ENCODE results near the gene HNRNPLL. TPM values are rescaled to one million over a fixed set of nuclear protein-coding genes. Genes with fewer than 3 reads are reported as not detected.

The HNRNPLL gene
- total and polyA plus RNA-seq, 11 donors, result 6.9 to 33.2 (median 23.2) TPM

- 87 to 96% (median 95%) methylated on average over 6 of the region's 6 CpGs for WGBS, 4 donors
- Histone ChIP-seq H3K27ac (no peak overlapping the region), H3K27me3 (no peaks in the 10 kb centered on the region), H3K36me3 (peaks cover 0 to 3% (median 0%) of the 10 kb centered on the region in 9 donors), H3K4me3 (no peak overlapping the region), H3K9me3 (no peaks in the 10 kb centered on the region), H3K4me1 (peaks cover 0 to 88% (median 57%) of the 10 kb centered on the region in 12 donors)
- no peak for ATAC-seq
- no peak for TF ChIP-seq CTCF (IDR thresholded peaks at IDR 0.05)
- no peak for TF ChIP-seq POLR2A (IDR thresholded peaks at IDR 0.05)
- DNase-seq, result no peak
- intact Hi-C loops (cut with DNase I), result no loop called here
These were observed 6.5 kb downstream of the HNRNPLL start for GRCh38 chr2:38596229-38596628.

- no peak for DNase-seq
- H3K4me1 ChIP-seq, result peaks cover 0 to 76% (median 49%) of the 10 kb centered on the region in 12 donors
- no peak for TF ChIP-seq CTCF (IDR thresholded peaks at IDR 0.05)
- TF ChIP-seq POLR2A (IDR thresholded peaks at IDR 0.05), result no peak
- no peaks in the 10 kb centered on the region for H3K27me3 ChIP-seq
- ATAC-seq, result no peak
- H3K9me3 ChIP-seq, result no peaks in the 10 kb centered on the region
- no peak overlapping the region for H3K4me3 ChIP-seq
- intact Hi-C loops (cut with DNase I), result no loop called here
- 52 to 58% (median 54%) methylated on average over 2 of the region's 2 CpGs for WGBS, 4 donors
- H3K27ac ChIP-seq, result peak overlapping the region in 1 of 12 donors; percentile 11
- peaks cover 0 to 10% (median 3%) of the 10 kb centered on the region in 9 donors for H3K36me3 ChIP-seq
These were observed 9.8 kb downstream of the HNRNPLL start for GRCh38 chr2:38592951-38593350.

- Histone ChIP-seq H3K27me3 (no peaks in the 10 kb centered on the region), H3K36me3 (peaks cover 0 to 23% (median 4%) of the 10 kb centered on the region in 9 donors), H3K4me3 (peak overlapping the region in 2 of 12 donors; percentile 6 to 11), H3K9me3 (no peaks in the 10 kb centered on the region), H3K27ac (peak overlapping the region in 11 of 12 donors; percentile 18 to 81 (median 62)), H3K4me1 (peaks cover 0 to 65% (median 45%) of the 10 kb centered on the region in 12 donors)
- no peak for DNase-seq
- 23 to 30% (median 28%) methylated on average over 2 of the region's 2 CpGs for WGBS, 4 donors
- TF ChIP-seq CTCF (IDR thresholded peaks at IDR 0.05) (no peak), POLR2A (IDR thresholded peaks at IDR 0.05) (no peak)
- ATAC-seq, result peak; percentile 72 to 94 (median 87)
- intact Hi-C loops (cut with DNase I), result no loop called here
These were observed 11.6 kb downstream of the HNRNPLL start for GRCh38 chr2:38591152-38591551.

DNA sequence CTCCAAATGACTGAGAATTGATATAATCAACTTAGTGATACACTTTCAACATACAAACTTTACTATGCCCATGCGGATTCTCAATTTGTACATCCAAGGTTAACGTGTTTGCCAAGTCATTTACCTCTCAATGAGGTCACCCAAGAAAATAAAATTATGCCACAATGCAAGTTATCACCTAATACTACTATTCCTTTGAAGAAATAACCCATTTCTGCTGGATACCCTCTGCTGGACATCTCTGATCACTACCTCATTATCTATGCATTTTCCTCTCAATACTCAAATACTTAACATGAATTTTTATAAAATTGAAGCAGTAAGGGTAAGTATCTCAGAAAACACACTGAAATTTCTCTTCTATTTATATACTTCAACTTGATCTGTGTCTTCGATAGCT is 12.7 kb downstream of the HNRNPLL start:
- 78 to 80% (median 78%) methylated on average over 3 of the region's 3 CpGs for WGBS, 4 donors
- no peak for DNase-seq

More for the DNA sequence above, 12.7 kb downstream of the HNRNPLL start:
- Histone ChIP-seq H3K36me3 (peaks cover 0 to 34% (median 11%) of the 10 kb centered on the region in 9 donors), H3K27me3 (no peaks in the 10 kb centered on the region), H3K4me3 (no peak overlapping the region), H3K27ac (peak overlapping the region in 8 of 12 donors; percentile 51 to 81 (median 70)), H3K9me3 (no peaks in the 10 kb centered on the region), H3K4me1 (peaks cover 0 to 68% (median 49%) of the 10 kb centered on the region in 12 donors)
- no peak for ATAC-seq
- TF ChIP-seq CTCF (IDR thresholded peaks at IDR 0.05), result no peak
- TF ChIP-seq POLR2A (IDR thresholded peaks at IDR 0.05), result no peak
- intact Hi-C loops (cut with DNase I), result no loop called here

Data from heart left ventricle (tissue), 16 donors.